CD4-positive, alpha-beta T cell treated with Interleukin-15 for 4 hours (primary cell): ENCODE data around the gene OR56B1.
"Not testable (repeated sequence)": the region's sequence is repeated elsewhere in the genome, so short reads cannot be mapped to it uniquely, and the experiment has no call there.

Experiments
- DNase-seq: peaks from one replicate; pipeline ENCODE4 v3.0.0-alpha.2; 2020; ENCODE audit warnings: low spot score

The OR56B1 gene

GRCh38 chr11:5736396-5736795 is at the start of gene OR56B1:
Gene OR56B1 (plus strand): TSS chr11:5736448. CDS start chr11:5736517, 69 bp downstream.
- DNase-seq = no peak

GRCh38 chr11:5688482-5688881 is 47.8 kb upstream of the OR56B1 start:
- DNase-seq = no peak

GRCh38 chr11:5689551-5689983 is 46.7 kb upstream of the OR56B1 start, which contains the start of gene TRIM22:
Gene TRIM22 (plus strand): TSS chr11:5689790. CDS start chr11:5696233, 6,443 bp downstream.
- DNase-seq = peak; percentile 82

- DNase-seq = no peak
These were observed 46.0 kb upstream of the OR56B1 start for GRCh38 chr11:5690216-5690615.

- no peak for DNase-seq
These were observed 45.5 kb upstream of the OR56B1 start for GRCh38 chr11:5690736-5691135.

- not testable (repeated sequence) for DNase-seq
These were observed 44.8 kb upstream of the OR56B1 start for GRCh38 chr11:5691238-5691963.

- DNase-seq = no peak
These were observed 44.3 kb upstream of the OR56B1 start for GRCh38 chr11:5691964-5692361.

GRCh38 chr11:5694642-5695041 is 41.6 kb upstream of the OR56B1 start:
- DNase-seq = no peak

GRCh38 chr11:5695580-5695979 is 40.7 kb upstream of the OR56B1 start:
- no peak for DNase-seq

GRCh38 chr11:5696210-5696609 is 40.0 kb upstream of the OR56B1 start:
- no peak for DNase-seq

GRCh38 chr11:5698281-5698680 is 38.0 kb upstream of the OR56B1 start:
- DNase-seq = no peak

GRCh38 chr11:5700421-5701054 is 35.7 kb upstream of the OR56B1 start:
- no peak for DNase-seq

GRCh38 chr11:5701055-5701577 is 35.1 kb upstream of the OR56B1 start:
- no peak for DNase-seq

- DNase-seq = no peak
These were observed 32.3 kb upstream of the OR56B1 start for GRCh38 chr11:5703741-5704536.

- DNase-seq = no peak
These were observed 30.6 kb upstream of the OR56B1 start for GRCh38 chr11:5705688-5706087.

GRCh38 chr11:5712507-5712906 is 23.7 kb upstream of the OR56B1 start:
- peak; percentile 28 for DNase-seq

- DNase-seq = no peak
These were observed 22.6 kb upstream of the OR56B1 start for GRCh38 chr11:5713695-5714094.

GRCh38 chr11:5716518-5716917 is 19.7 kb upstream of the OR56B1 start:
- DNase-seq = not testable (repeated sequence)

GRCh38 chr11:5719703-5720495 is 16.3 kb upstream of the OR56B1 start:
- DNase-seq = no peak

- no peak for DNase-seq
These were observed 13.6 kb upstream of the OR56B1 start for GRCh38 chr11:5722622-5723021.

- DNase-seq = no peak
These were observed 9.9 kb upstream of the OR56B1 start for GRCh38 chr11:5726351-5726750.

GRCh38 chr11:5727691-5728090 is 8.6 kb upstream of the OR56B1 start:
- no peak for DNase-seq
